ENCODE measurements around the gene CTBP1.

Gene CTBP1

DNA sequence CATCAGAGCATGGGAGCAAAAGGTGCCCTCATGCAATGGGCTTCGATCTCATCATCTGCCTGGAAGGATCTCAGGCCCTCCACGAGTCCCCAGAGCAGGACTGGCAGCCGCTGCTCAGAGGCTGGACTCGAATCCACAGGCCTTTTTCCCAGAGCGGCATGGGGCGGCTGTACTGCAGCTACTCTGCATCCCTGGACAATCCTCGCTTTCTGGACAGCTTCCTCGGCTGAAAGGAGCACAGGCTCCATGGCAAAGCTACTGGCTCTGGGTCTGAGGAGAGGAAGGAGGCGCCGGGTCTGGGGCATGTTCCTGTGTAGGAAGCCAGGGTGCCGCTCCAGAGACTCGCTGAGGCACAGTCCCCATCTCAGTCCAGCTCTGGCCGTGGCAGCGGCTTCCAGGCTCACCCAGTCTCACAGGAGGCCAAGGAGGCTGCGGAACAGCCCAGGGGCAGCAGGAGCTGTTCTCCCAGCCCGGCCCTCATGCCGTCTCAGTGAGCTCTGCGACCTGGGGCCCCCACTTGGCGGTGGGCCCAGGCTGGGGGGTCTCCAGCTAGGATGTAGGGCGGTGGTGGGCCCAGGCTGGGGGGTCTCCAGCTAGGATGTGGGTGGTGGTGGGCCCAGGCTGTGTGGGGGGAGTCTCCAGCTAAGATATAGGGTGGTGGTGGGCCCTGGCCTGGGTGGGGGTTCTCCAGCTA, 73.8 kb downstream of the CTBP1 start:
- no peak for DNase-seq (ENCODE audit: extremely low read depth, insufficient read length)
- no peak overlapping the region for H3K4me3 ChIP-seq (replicated peaks; ENCODE audit: low read depth, low read length)
- no peak for TF ChIP-seq CTCF (IDR thresholded peaks at IDR 0.05; ENCODE audit: insufficient read depth, low read length, poor library complexity, severe bottlenecking)
- no peaks in the 10 kb centered on the region; the same call in none of the 2 replicates for H3K36me3 ChIP-seq (ENCODE audit: control insufficient read depth, insufficient read depth, low read length)
- H3K27me3 ChIP-seq (replicated peaks; ENCODE audit: control insufficient read depth, insufficient read depth, low read length) = no peaks in the 10 kb centered on the region; the same call in 1 of the 2 replicates

GRCh38 chr4:1172971-1173757, 75.8 kb downstream of the CTBP1 start:
- H3K27me3 ChIP-seq (replicated peaks; ENCODE audit: control insufficient read depth, insufficient read depth, low read length) = no peaks in the 10 kb centered on the region; the same call in 1 of the 2 replicates
- DNase-seq (ENCODE audit: extremely low read depth, insufficient read length) = no peak
- no peaks in the 10 kb centered on the region; the same call in 1 of the 2 replicates for H3K36me3 ChIP-seq (ENCODE audit: control insufficient read depth, insufficient read depth, low read length)
- no peak overlapping the region for H3K4me3 ChIP-seq (replicated peaks; ENCODE audit: low read depth, low read length)
- no peak for TF ChIP-seq CTCF (IDR thresholded peaks at IDR 0.05; ENCODE audit: insufficient read depth, low read length, poor library complexity, severe bottlenecking)

DNA sequence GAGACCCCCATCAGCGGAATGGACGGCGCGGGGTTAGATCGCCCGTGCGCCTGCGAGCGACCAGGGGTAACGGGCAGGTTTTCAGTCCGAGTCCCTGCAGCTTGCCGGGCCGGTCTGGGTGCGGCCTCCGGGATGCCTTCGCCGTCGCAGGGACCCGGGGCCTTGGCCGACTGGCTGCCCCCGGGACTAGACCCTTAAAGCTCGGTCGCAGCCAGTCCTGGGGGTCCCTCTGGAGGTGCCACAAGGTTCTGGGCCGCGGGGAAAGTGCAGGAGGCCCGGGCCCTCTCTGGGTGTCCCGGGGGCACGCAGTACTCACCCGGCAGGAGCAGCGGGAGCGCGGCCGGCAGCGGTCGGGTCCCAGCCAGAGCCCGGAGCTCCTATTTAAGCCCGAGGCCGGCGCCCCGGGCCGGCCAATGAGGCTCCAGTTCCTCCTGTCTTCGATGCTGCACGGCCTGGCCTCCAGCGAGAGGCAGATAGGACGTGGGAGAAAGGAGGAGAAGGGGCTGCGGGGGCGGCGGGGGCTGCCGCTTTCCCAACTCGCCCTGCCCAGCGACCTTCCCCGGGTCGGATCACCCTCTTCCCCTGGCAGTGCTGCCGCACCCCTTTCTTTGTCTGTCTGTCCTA, 76.6 kb downstream of the CTBP1 start, which contains the start of gene SPON2:
TSS of gene SPON2 (minus strand) at position 356 of the 624 bp plus-strand sequence.
- no peak within 1 kb of the TSS for H3K4me3 ChIP-seq (replicated peaks; ENCODE audit: low read depth, low read length)
- H3K36me3 ChIP-seq (ENCODE audit: control insufficient read depth, insufficient read depth, low read length) = no peaks in the 10 kb centered on the region; the same call in 1 of the 2 replicates
- no peak for TF ChIP-seq CTCF (IDR thresholded peaks at IDR 0.05; ENCODE audit: insufficient read depth, low read length, poor library complexity, severe bottlenecking)
- DNase-seq (ENCODE audit: extremely low read depth, insufficient read length) = no peak
- H3K27me3 ChIP-seq (replicated peaks; ENCODE audit: control insufficient read depth, insufficient read depth, low read length) = no peaks in the 10 kb centered on the region; the same call in 1 of the 2 replicates

DNA sequence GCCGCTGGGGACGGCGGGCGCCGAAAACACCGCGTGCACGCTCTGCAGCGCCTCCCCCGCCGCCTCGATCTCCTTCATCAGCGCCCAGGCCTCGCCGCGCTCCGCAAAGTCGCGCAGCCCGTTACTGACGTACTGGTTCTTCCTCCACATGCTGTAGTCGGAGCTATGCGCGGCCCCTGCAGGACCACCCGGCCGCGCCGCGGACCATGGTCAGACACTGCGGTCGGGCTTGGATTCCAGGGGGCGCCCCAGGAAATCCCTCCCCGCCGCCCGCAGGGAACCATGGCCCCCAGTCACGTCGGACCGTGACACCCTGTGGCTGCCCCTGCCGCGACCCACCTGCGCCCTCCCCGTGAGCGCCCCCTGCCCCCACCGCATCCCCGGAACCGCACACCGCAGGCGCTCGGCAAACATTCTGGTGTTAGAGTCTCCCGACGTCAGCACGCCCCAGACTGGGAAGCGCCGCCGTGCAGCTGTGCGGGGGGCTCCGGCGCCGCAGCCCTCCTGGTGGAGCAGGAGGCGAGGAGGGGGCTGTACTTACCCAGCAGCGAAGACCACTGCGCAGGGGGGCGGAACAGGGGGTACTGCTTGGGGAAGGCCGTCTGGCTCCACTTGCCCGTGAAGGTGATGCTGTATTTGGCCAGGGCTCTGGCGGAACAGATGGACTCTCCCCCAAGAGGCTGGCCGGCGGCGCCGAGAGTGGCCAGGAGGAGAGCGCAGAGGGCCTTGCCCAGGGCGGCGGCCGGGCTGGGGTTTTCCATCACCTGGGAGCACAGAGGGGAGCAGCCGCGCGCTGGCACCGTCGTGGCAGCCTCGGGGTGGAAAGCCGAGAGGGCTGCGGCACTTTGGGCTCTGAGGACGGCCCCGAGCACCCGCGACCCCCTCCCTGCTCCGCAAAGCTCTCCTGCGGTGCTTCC, 77.4 kb downstream of the CTBP1 start:
- DNase-seq (ENCODE audit: extremely low read depth, insufficient read length) = no peak
- no peaks in the 10 kb centered on the region; the same call in 1 of the 2 replicates for H3K36me3 ChIP-seq (ENCODE audit: control insufficient read depth, insufficient read depth, low read length)
- TF ChIP-seq CTCF (IDR thresholded peaks at IDR 0.05; ENCODE audit: insufficient read depth, low read length, poor library complexity, severe bottlenecking) = no peak
- no peak overlapping the region for H3K4me3 ChIP-seq (replicated peaks; ENCODE audit: low read depth, low read length)
- H3K27me3 ChIP-seq (replicated peaks; ENCODE audit: control insufficient read depth, insufficient read depth, low read length) = no peaks in the 10 kb centered on the region; the same call in 1 of the 2 replicates

- DNase-seq (ENCODE audit: extremely low read depth, insufficient read length) = no peak
- Histone ChIP-seq H3K4me3 (replicated peaks; ENCODE audit: low read depth, low read length) (no peak overlapping the region), H3K36me3 (ENCODE audit: control insufficient read depth, insufficient read depth, low read length) (no peaks in the 10 kb centered on the region; the same call in 1 of the 2 replicates), H3K27me3 (replicated peaks; ENCODE audit: control insufficient read depth, insufficient read depth, low read length) (no peaks in the 10 kb centered on the region; the same call in 1 of the 2 replicates)
- TF ChIP-seq CTCF (IDR thresholded peaks at IDR 0.05; ENCODE audit: insufficient read depth, low read length, poor library complexity, severe bottlenecking) = no peak
Measured at GRCh38 chr4:1170976-1171310, 78.0 kb downstream of the CTBP1 start.
